Neural progenitor cell (in vitro differentiated cells): ENCODE data around the gene CUEDC2.

Source experiments
- CTCF ChIP-seq: fragments of 200-600 bp; sonication (generic); IDR thresholded peaks from 2 replicates; pipeline ENCODE4 v1.5.1; 2017; ENCODE audit warnings: antibody characterized with exemption, mild to moderate bottlenecking
- EZH2 ChIP-seq: fragments of 200-600 bp; sonication (generic); IDR thresholded peaks from 2 replicates; pipeline ENCODE4 v1.6.1; 2017; ENCODE audit warnings: antibody characterized with exemption, mild to moderate bottlenecking, moderate library complexity
- EZH2phosphoT487 ChIP-seq: fragments of 200-600 bp; sonication (generic); IDR thresholded peaks from 2 replicates; pipeline ENCODE4 v1.6.1; 2017; ENCODE audit warnings: antibody characterized with exemption

GRCh38 chr10:102453502-102453901 is 21.1 kb upstream of the CUEDC2 start:
- no peak for TF ChIP-seq CTCF
- no peak for TF ChIP-seq EZH2
- no peak for TF ChIP-seq EZH2phosphoT487
